ENCODE data around the gene GDPD3.

DNA sequence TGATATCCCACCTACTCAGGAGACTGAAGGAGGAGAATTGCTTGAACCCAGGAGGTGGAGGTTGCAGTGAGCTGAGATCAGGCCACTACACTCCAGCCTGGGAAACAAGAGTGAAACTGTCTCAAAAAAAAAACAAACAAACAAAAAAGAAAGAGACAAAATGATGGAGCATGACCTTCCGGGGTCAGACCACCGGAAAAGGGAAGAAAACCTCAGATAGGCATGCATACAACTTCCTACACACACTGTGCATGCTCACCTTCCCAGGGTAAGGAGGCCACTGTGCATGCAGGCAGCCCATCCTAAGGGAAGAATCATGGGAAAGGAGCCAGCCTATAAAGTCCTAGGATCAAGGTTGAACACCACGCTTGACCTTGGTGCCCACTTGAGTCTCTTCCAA lies 19.3 kb upstream of the GDPD3 start:
- TF ChIP-seq, protein P1, sequence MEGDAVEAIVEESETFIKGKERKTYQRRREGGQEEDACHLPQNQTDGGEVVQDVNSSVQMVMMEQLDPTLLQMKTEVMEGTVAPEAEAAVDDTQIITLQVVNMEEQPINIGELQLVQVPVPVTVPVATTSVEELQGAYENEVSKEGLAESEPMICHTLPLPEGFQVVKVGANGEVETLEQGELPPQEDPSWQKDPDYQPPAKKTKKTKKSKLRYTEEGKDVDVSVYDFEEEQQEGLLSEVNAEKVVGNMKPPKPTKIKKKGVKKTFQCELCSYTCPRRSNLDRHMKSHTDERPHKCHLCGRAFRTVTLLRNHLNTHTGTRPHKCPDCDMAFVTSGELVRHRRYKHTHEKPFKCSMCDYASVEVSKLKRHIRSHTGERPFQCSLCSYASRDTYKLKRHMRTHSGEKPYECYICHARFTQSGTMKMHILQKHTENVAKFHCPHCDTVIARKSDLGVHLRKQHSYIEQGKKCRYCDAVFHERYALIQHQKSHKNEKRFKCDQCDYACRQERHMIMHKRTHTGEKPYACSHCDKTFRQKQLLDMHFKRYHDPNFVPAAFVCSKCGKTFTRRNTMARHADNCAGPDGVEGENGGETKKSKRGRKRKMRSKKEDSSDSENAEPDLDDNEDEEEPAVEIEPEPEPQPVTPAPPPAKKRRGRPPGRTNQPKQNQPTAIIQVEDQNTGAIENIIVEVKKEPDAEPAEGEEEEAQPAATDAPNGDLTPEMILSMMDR (IDR thresholded peaks at IDR 0.05; ENCODE audit: borderline replicate concordance, extremely low read depth, low read length, poor library complexity, severe bottlenecking): no peak
- TF ChIP-seq EZH2 (IDR thresholded peaks at IDR 0.05; ENCODE audit: borderline replicate concordance, low read depth, low read length, severe bottlenecking): no peak

Data from DND-41 (cell line).